ENCODE results near the gene OR10P1.

The OR10P1 gene

GRCh38 chr12:55685671-55686070, 49.0 kb downstream of the OR10P1 start:
- intact Hi-C loops (cut with DNase I; ENCODE audit: low total_unique reads): no loop called here
- no peak overlapping the region for H3K27ac ChIP-seq
- peak in 1 of 2 donors; percentile 46 for DNase-seq
- TF ChIP-seq CTCF (IDR thresholded peaks at IDR 0.05): no peak
- peaks cover 37 to 51% (median 47%) of the 10 kb centered on the region in 3 donors for H3K36me3 ChIP-seq
- no peak overlapping the region for H3K4me3 ChIP-seq
- peaks cover 0 to 15% (median 11%) of the 10 kb centered on the region in 4 donors for H3K4me1 ChIP-seq
- no peaks in the 10 kb centered on the region for H3K27me3 ChIP-seq
- no peaks in the 10 kb centered on the region for H3K9me3 ChIP-seq

- peak in 1 of 2 donors; percentile 23 for DNase-seq
- no peaks in the 10 kb centered on the region for H3K27me3 ChIP-seq
- H3K27ac ChIP-seq: no peak overlapping the region
- H3K9me3 ChIP-seq: no peaks in the 10 kb centered on the region
- no peak for TF ChIP-seq CTCF (IDR thresholded peaks at IDR 0.05)
- intact Hi-C loops (cut with DNase I; ENCODE audit: low total_unique reads): no loop called here
- H3K36me3 ChIP-seq: peaks cover 42 to 54% (median 52%) of the 10 kb centered on the region in 3 donors
- H3K4me1 ChIP-seq: peaks cover 0 to 9% (median 6%) of the 10 kb centered on the region in 4 donors
- no peak overlapping the region for H3K4me3 ChIP-seq
These were observed 49.8 kb downstream of the OR10P1 start for GRCh38 chr12:55686366-55687010.
